H9 (cell line): ENCODE results near the gene MED15. TPM values are rescaled to one million over a fixed set of nuclear protein-coding genes. Genes with fewer than 3 reads are reported as not detected.

Source experiments
- DNase-seq: peaks from one replicate; pipeline ENCODE4 v3.0.0-alpha.2; 2017
- H2AFZ ChIP-seq: one replicate; pipeline ENCODE4 v1.6.1; 2013; ENCODE audit warnings: mild to moderate bottlenecking, low read length, control low read depth, moderate library complexity
- H2AK5ac ChIP-seq: 2 replicates; pipeline ENCODE4 v1.6.1; 2013; ENCODE audit warnings: low read length, control low read depth, mixed read lengths; ENCODE audit not compliant: insufficient read length
- H2BK120ac ChIP-seq: one replicate; pipeline ENCODE4 v1.6.1; 2013; ENCODE audit warnings: low read depth, mild to moderate bottlenecking, low read length, control low read depth, inconsistent platforms; ENCODE audit not compliant: poor library complexity, severe bottlenecking
- H2BK12ac ChIP-seq: 2 replicates; pipeline ENCODE4 v1.6.1; 2013; ENCODE audit warnings: low read length, control low read depth, mixed read lengths, low read depth; ENCODE audit not compliant: insufficient read length
- H2BK15ac ChIP-seq: 2 replicates; pipeline ENCODE4 v1.6.1; 2013; ENCODE audit warnings: low read depth, low read length, control low read depth
- H2BK20ac ChIP-seq: one replicate; pipeline ENCODE4 v1.6.1; 2013; ENCODE audit warnings: low read depth, mild to moderate bottlenecking, low read length, control low read depth, inconsistent platforms; ENCODE audit not compliant: poor library complexity, severe bottlenecking
- H2BK5ac ChIP-seq: 2 replicates; pipeline ENCODE4 v1.6.1; 2013; ENCODE audit warnings: low read length, control low read depth, mixed read lengths; ENCODE audit not compliant: insufficient read length
- H3K14ac ChIP-seq: 2 replicates; pipeline ENCODE4 v1.6.1; 2013; ENCODE audit warnings: low read length, control low read depth; ENCODE audit not compliant: insufficient read depth
- H3K18ac ChIP-seq: 2 replicates; pipeline ENCODE4 v1.6.1; 2013; ENCODE audit warnings: low read depth, mild to moderate bottlenecking, mixed read lengths, low read length, control low read depth; ENCODE audit not compliant: insufficient read length
- H3K23ac ChIP-seq: 2 replicates; pipeline ENCODE4 v1.6.1; 2013; ENCODE audit warnings: low read length, control low read depth, mixed read lengths, low read depth; ENCODE audit not compliant: insufficient read length
- H3K23me2 ChIP-seq: 2 replicates; pipeline ENCODE4 v1.6.1; 2013; ENCODE audit warnings: low read depth, mild to moderate bottlenecking, mixed read lengths, low read length, control low read depth; ENCODE audit not compliant: insufficient read length, poor library complexity, severe bottlenecking
- H3K27ac ChIP-seq: 2 replicates; pipeline ENCODE4 v1.5.1; 2013; ENCODE audit warnings: low read length, control low read depth, mixed read lengths, low read depth; ENCODE audit not compliant: insufficient read length
- H3K27me3 ChIP-seq: 2 replicates; pipeline ENCODE4 v1.6.1; 2013; ENCODE audit warnings: low read length, control low read depth, inconsistent platforms; ENCODE audit not compliant: insufficient read depth
- H3K4ac ChIP-seq: 2 replicates; pipeline ENCODE4 v1.6.1; 2013; ENCODE audit warnings: low read depth, mild to moderate bottlenecking, control low read depth, inconsistent platforms, low read length, moderate library complexity
- H3K4me1 ChIP-seq: 2 replicates; pipeline ENCODE4 v1.6.1; 2013; ENCODE audit warnings: low read length, control low read depth, inconsistent platforms; ENCODE audit not compliant: insufficient read depth
- H3K4me2 ChIP-seq: 2 replicates; pipeline ENCODE4 v1.6.1; 2013; ENCODE audit warnings: low read length, control low read depth, mixed read lengths; ENCODE audit not compliant: insufficient read length, insufficient read depth
- H3K56ac ChIP-seq: 2 replicates; pipeline ENCODE4 v1.6.1; 2013; ENCODE audit warnings: low read depth, mild to moderate bottlenecking, mixed read lengths, low read length, control low read depth; ENCODE audit not compliant: insufficient read length
- H3K79me1 ChIP-seq: 2 replicates; pipeline ENCODE4 v1.6.1; 2013; ENCODE audit warnings: low read depth, mild to moderate bottlenecking, moderate library complexity, low read length, control low read depth, inconsistent platforms; ENCODE audit not compliant: insufficient read depth, poor library complexity, severe bottlenecking
- H3K79me2 ChIP-seq: 2 replicates; pipeline ENCODE4 v1.6.1; 2013; ENCODE audit warnings: low read length, control low read depth, inconsistent platforms; ENCODE audit not compliant: insufficient read depth
- H3K9ac ChIP-seq: 2 replicates; pipeline ENCODE4 v1.6.1; 2013; ENCODE audit warnings: low read length, control low read depth, mixed read lengths; ENCODE audit not compliant: insufficient read length; ENCODE audit errors: extremely low read depth
- H3K9me3 ChIP-seq: one replicate; pipeline ENCODE4 v1.6.1; 2013; ENCODE audit warnings: low read depth, low read length, inconsistent platforms; ENCODE audit not compliant: control insufficient read depth
- H3T11ph ChIP-seq: one replicate; pipeline ENCODE4 v1.6.1; 2013; ENCODE audit warnings: mild to moderate bottlenecking, low read length, control low read depth, inconsistent platforms
- H4K20me1 ChIP-seq: one replicate; pipeline ENCODE4 v1.6.1; 2013; ENCODE audit not compliant: control insufficient read depth, insufficient read length, insufficient read depth
- H4K5ac ChIP-seq: 2 replicates; pipeline ENCODE4 v1.6.1; 2013; ENCODE audit warnings: low read depth, mild to moderate bottlenecking, mixed read lengths, low read length, control low read depth; ENCODE audit not compliant: insufficient read length
- H4K8ac ChIP-seq: replicated peaks from 2 replicates; pipeline ENCODE4 v1.6.1; 2013; ENCODE audit warnings: low read length, control low read depth, mixed read lengths, low read depth; ENCODE audit not compliant: insufficient read length
- H4K91ac ChIP-seq: 2 replicates; pipeline ENCODE4 v1.6.1; 2013; ENCODE audit warnings: low read depth, mild to moderate bottlenecking, moderate library complexity, mixed read lengths, low read length, control low read depth; ENCODE audit not compliant: insufficient read length
- H3K27ac Mint-ChIP-seq, 3 experiments: 2 replicates in 2 of 3; 3 replicates in 1 of 3; pipeline ENCODE4 v1.8.0; 2020 to 2021; ENCODE audit warnings: mixed read lengths in 3 of 3, mild to moderate bottlenecking in 1 of 3, moderate library complexity in 1 of 3
- H3K27me3 Mint-ChIP-seq: 2 replicates; pipeline ENCODE4 v1.8.0; 2021; ENCODE audit warnings: low read depth, mild to moderate bottlenecking, moderate library complexity, mixed read lengths
- H3K36me3 Mint-ChIP-seq, 3 experiments: 2 replicates in 2 of 3; 3 replicates in 1 of 3; pipeline ENCODE4 v1.8.0; 2020 to 2021; ENCODE audit warnings: low read depth in 3 of 3, mixed read lengths in 3 of 3; ENCODE audit not compliant: insufficient read depth in 1 of 3
- H3K4me1 Mint-ChIP-seq, 2 experiments: 2 replicates each; pipeline ENCODE4 v1.8.0; 2020; ENCODE audit warnings: mixed read lengths in 2 of 2
- H3K4me3 Mint-ChIP-seq, 2 experiments: 2 replicates in 1 of 2; 3 replicates in 1 of 2; pipeline ENCODE4 v1.8.0; 2020 to 2021; ENCODE audit warnings: mild to moderate bottlenecking in 2 of 2, mixed read lengths in 2 of 2, moderate library complexity in 1 of 2
- H3K9me3 Mint-ChIP-seq, 2 experiments: 2 replicates in 1 of 2; 3 replicates in 1 of 2; pipeline ENCODE4 v1.8.0; 2020; ENCODE audit warnings: mild to moderate bottlenecking in 2 of 2, mixed read lengths in 2 of 2, moderate library complexity in 1 of 2
- CTCF ChIP-seq: fragments of 200-600 bp; sonication (generic); conservative IDR thresholded peaks from 3 replicates; pipeline ENCODE4 v1.8.0; 2021; ENCODE audit warnings: antibody characterized with exemption, mild to moderate bottlenecking
- WGBS: extraction: QIAGEN DNeasy Blood & Tissue Kit; methylation state at CpG from one replicate; pipeline ENCODE4 v1.1.7; 2013; ENCODE audit warnings: missing lambda C conversion rate, low lambda C conversion rate, mixed read lengths; ENCODE audit not compliant: insufficient read length; ENCODE audit errors: extremely low coverage; 5-methylcytosine and 5-hydroxymethylcytosine counted together
- total RNA-seq: library from RNA; stranded (reverse); gene quantifications from 2 replicates; pipeline ENCODE4 v1.2.1, GENCODE V29; 2021

MED15 gene
- total RNA-seq, 1 experiment from 2014 or later: 47.4 TPM

DNA sequence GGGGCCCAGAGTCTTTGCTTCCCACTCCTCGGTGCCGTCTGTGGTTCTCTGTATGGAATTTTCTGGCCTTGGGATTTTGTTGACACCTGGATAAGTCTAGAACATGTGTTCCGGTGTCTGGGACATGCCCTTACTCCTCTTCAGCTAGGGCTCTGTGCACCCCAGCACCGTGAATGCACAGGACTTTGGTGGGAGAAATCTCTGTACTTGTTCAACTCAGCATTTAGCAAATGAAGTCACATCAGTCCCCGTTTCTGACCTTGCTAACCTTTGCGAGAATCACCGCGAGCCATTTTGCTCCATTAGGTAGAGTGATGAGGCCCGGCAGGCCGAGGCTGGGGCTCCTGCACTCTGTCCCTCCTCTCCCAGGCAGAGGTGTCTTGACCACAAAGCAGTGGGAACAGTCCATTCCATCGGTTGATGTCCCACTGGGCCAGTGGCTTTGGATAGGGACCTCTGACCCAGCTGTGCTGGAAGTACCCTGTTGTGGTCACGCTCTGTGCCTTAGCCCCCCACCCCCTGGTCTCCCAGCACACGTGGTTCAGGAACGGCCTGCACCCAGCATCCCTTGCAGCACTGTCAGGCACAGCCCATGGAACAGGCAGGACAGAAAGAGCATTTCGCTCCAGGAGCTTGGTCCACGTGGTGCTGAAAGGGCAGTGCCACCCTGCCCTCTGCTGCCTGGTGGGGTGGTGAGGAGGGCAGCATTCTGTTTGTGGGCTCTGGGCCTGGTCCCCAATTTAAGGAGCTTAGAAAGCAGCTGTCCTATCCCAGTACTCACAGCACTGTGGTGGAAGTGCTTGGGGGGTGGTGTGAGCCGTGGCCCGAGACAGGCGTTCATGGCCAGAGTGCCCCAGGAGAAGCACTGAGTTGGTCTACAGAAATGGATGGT lies 73.4 kb downstream of the MED15 start:
- Histone ChIP-seq H3K4me1 (no peaks in the 10 kb centered on the region), H3K23me2 (no peaks in the 10 kb centered on the region), H3K56ac (no peak overlapping the region), H3K4ac (no peak overlapping the region), H3T11ph (no peak overlapping the region), H2BK120ac (no peak overlapping the region), H4K91ac (no peak overlapping the region), H2AFZ (no peak overlapping the region), H3K18ac (no peak overlapping the region), H3K9me3 (no peaks in the 10 kb centered on the region), H3K79me2 (no peaks in the 10 kb centered on the region), H3K14ac (no peak overlapping the region; the same call in 1 of the 2 replicates), H3K27ac (no peak overlapping the region), H4K8ac (no peak overlapping the region), H3K4me2 (no peak overlapping the region), H4K5ac (no peak overlapping the region), H2BK12ac (no peak overlapping the region), H3K79me1 (no peaks in the 10 kb centered on the region), H3K27me3 (no peaks in the 10 kb centered on the region), H4K20me1 (peaks cover 2% of the 10 kb centered on the region), H2AK5ac (no peak overlapping the region), H2BK5ac (no peak overlapping the region), H3K23ac (no peak overlapping the region), H2BK15ac (no peak overlapping the region), H2BK20ac (no peak overlapping the region), H3K9ac (no peak overlapping the region)
- Mint-ChIP-seq H3K4me3 (no peak overlapping the region), H3K27me3 (no peaks in the 10 kb centered on the region), H3K4me1 (peaks cover 6 to 19% of the 10 kb centered on the region in 2 experiments), H3K27ac (peak overlapping the region in 1 of 3 experiments; percentile 89; a peak in 4 of 7 replicates), H3K9me3 (no peaks in the 10 kb centered on the region), H3K36me3 (peaks cover 3 to 45% (median 26%) of the 10 kb centered on the region in 3 experiments; a peak in 6 of 7 replicates)
- no CpG with 5 or more reads among the region's 19 CpGs for WGBS
- TF ChIP-seq CTCF: no peak
- no peak for DNase-seq
